ENCODE measurements around the gene PLN.

PLN gene

GRCh38 chr6:118584911-118585310 lies 36.8 kb downstream of the PLN start:
- no peak for DNase-seq (ENCODE audit: low read depth)
- TF ChIP-seq CTCF (IDR thresholded peaks at IDR 0.05; ENCODE audit: control insufficient read depth, extremely low read depth, insufficient read depth), result no peak
- H3K4me3 ChIP-seq (ENCODE audit: low read depth, low read length), result no peak overlapping the region

- H3K4me3 ChIP-seq (ENCODE audit: low read depth, low read length), result no peak overlapping the region
- DNase-seq (ENCODE audit: low read depth), result no peak
- TF ChIP-seq CTCF (IDR thresholded peaks at IDR 0.05; ENCODE audit: control insufficient read depth, extremely low read depth, insufficient read depth), result no peak
Measured at GRCh38 chr6:118586746-118587485, 38.8 kb downstream of the PLN start.

GRCh38 chr6:118588626-118589025 lies 40.5 kb downstream of the PLN start:
- TF ChIP-seq CTCF (IDR thresholded peaks at IDR 0.05; ENCODE audit: control insufficient read depth, extremely low read depth, insufficient read depth), result no peak
- H3K4me3 ChIP-seq (ENCODE audit: low read depth, low read length), result no peak overlapping the region
- no peak for DNase-seq (ENCODE audit: low read depth)

- TF ChIP-seq CTCF (IDR thresholded peaks at IDR 0.05; ENCODE audit: control insufficient read depth, extremely low read depth, insufficient read depth), result no peak
- no peak overlapping the region for H3K4me3 ChIP-seq (ENCODE audit: low read depth, low read length)
- DNase-seq (ENCODE audit: low read depth), result no peak
Measured at GRCh38 chr6:118589186-118589585, 41.1 kb downstream of the PLN start.

- no peak overlapping the region for H3K4me3 ChIP-seq (ENCODE audit: low read depth, low read length)
- TF ChIP-seq CTCF (IDR thresholded peaks at IDR 0.05; ENCODE audit: control insufficient read depth, extremely low read depth, insufficient read depth), result no peak
- no peak for DNase-seq (ENCODE audit: low read depth)
Measured at GRCh38 chr6:118589649-118590365, 41.7 kb downstream of the PLN start.

GRCh38 chr6:118591897-118592296 lies 43.8 kb downstream of the PLN start:
- no peak for DNase-seq (ENCODE audit: low read depth)
- TF ChIP-seq CTCF (IDR thresholded peaks at IDR 0.05; ENCODE audit: control insufficient read depth, extremely low read depth, insufficient read depth), result no peak
- H3K4me3 ChIP-seq (ENCODE audit: low read depth, low read length), result no peak overlapping the region

All from LNCaP clone FGC (cell line).